Stimulated activated CD4-positive, alpha-beta T cell treated with anti-CD3 and anti-CD28 coated beads, Interleukin-15, amount 100 ng/mL, for 24 hours (primary cell): Measurements from ENCODE around the gene RASGRF1.

Experiments
- DNase-seq: peaks from one replicate; pipeline ENCODE4 v3.0.0-alpha.2; 2020

The RASGRF1 gene

DNA sequence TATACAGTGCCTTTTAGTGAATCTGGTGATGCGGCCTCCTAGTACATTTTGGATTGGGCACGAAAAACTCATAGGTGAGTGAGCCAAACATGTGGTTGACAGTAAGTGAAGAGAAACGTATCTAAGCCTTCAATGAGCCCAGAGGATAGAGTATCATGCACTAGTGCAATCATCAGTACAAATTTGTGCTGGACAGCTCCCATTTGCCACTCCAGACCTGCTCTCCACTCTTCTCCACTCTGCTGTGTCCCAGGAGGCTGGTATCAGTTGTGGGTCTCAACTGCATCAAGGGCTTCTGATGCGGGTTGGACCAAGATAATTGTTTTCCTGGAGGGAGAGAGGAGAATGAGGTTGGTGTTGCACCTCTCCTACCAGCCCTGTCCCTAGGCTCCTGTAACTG is 9.1 kb upstream of the RASGRF1 start:
- no peak for DNase-seq

DNA sequence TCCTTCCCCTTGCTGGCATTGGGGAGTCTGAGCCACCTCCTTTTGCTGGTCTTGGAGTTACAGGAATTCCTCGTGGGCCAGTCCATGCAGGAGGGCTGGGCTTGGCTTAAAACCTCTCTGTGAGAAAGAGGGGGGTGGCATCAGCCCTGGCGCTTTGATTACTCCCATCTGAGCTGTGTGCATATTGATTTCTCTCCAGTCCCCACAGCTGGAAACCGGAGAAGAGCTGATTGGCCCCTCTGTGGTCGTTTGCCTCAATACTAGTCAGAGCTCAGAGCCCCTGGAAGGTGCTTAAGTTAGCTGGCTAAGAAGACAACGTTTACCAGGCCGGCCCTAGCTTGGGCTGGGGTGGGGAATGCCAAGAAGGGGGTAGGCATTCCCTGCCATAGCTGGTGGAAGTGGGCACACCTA is 4.0 kb upstream of the RASGRF1 start:
- no peak for DNase-seq

DNA sequence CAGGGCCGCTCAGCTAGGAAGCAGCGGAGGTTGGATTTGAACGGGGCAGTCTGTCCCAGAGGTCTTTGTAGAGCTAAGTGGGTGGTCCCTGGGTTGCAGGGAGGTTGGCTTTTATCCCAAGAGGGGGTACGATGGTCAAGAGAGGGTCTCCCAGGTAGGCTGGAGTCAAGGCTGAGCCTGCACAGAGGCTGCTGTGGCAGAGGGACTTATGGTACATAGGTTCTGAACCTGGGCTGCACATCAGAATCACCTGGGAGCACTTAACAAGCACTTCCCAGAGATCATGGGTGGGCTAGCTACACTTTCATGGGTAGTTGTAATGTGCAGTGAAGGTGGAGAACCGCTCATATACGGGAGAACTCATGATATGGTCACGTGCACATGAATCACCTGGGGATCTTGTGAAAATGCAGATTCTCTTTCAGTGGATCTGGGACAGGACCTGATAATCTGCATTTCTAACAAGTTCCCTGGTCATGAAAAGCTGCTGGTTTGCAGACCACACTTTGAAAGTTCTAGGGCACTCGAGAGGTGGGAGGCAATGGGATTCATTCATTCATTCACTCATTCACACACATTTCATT is 2.9 kb upstream of the RASGRF1 start:
- no peak for DNase-seq

DNA sequence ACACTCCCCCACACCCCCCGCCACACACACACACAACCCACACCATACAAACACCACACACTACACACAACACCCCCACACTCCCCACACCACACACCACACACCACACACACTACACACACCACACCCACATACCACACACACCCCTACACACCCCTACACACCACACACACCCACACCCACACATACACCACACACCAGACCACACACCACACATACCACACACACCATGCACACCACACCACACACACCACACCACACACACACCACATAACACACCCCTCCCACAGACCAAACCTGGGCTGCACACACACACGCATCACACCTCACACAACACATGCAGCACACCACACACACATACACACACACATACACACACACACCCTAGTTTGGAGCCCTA is 1.8 kb upstream of the RASGRF1 start:
- no peak for DNase-seq

DNA sequence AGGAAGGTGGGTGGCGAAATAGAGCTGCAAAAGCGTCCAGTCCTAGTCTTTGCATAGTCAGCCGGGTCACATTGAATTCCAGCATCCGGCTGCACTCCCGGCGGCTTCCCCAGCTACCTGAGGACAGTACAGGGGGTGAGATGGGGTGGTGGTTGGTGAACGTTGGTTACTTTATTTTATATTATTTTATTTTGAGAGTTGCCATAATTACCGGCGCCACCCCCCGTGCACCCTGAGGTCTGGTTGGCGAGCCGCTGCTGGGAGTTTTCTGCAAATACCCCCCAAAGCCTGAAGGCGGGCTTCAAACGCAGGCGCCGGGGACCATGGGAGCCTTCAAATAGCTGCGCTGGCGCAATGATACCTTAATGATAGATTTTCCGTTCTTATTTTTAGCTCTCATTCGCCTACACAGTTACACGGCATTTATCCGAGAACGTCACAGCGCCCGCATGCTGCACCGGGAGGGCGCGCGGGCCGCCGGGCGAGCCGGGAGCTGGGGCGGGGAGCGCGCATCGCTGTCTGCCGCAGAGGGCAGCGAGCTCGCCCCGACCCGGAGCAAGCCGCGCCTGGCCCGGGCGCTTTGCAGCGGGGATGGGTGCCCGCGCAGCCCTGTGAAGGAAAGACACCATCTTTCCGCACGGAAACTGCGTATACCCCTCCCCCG is 756 bp upstream of the RASGRF1 start:
- DNase-seq, result peak; percentile 61

DNA sequence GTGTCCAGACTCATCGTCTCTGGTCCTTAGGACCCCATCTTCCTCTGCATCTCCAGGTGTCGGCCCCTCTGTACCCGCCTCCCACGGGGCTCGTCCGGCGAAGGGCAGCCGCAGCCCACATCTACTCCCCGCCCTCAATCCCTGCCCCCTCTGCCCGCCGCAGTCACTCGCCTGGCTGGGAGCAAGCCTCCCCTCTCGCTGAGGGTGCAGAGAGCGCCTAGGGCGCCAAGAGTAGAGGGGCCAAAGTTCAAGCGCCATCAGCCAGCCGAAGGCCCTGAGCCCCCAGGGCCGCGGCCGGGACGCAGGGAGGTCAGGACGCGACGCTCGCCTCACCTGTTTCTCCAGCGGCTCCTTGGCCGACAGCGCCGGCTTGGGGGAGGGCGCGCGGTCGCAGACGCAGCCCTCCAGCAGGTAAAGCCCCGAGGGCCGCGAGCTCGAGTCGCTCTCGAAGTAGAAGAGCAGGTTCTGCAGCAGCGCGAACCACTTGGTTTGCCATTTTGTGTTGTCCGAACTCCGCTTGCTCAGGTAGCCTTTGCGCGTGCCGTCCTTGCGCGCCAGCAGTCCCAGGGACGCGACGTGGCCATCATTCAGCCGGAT is 592 bp downstream of the RASGRF1 start:
- peak; percentile 12 for DNase-seq

DNA sequence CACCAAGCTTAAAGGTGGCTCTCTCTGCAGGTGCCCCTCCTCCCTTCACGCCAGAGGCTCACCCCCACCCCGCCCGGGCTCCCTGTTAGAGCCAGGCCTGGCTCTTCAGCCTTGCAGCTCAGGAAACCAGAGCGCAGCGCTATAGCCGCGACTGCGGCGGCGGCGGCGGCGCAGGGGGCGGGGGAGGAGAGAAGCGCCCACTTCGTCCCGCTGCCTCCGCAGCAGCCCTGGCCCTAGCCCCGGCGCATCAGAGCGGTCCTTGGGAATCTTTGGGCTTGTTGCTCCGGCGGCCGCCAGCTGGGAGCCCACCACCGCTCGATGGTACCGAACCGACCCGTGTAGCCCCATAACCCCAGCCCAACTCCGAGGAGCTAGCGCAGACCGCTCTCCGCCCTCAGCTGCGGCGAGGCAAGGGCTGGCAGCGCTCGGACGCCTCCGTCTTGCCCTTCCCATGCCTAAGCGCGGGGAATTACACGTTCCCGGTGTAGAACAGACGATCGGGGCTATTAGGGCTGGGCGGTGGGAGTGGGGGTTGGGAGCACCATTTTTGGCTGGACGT is 1.2 kb downstream of the RASGRF1 start:
- DNase-seq, result no peak

DNA sequence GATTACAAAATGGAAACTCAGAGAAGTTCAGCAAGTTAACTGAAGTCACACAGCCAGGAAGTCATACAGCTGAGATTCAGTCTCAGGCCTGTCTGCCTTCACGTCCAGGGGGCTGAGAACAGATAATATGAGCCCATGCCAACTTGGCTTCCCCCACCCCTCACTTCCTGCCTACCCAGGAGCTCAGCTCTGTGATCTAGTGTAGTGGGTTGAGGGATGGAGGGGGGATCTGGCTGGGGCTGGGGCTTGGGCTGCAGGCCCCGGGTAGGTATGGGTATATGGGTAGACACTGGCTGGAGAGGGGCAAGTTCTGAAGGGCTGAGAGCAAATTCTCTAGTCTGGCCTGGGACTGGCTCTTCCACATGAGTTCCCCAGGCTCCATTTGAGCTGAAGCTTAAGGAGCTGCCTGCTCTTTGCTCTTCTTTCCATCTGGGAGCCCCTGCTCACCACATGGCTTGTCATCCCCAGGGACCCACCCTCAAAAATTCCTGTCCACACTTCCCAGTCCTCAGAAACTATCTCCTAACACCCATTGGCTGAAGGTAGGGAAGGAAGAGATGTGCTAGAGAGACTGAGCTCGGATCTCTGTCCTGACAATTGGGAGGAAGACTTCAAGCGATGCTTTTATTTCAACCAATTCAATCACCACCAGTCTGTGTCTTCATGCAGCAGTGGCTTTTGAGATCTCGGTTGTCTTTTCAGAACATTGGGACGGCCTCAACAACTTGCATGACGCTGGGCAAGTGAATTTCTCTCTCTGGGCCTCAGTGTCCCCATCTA is 2.0 kb downstream of the RASGRF1 start:
- DNase-seq, result no peak

DNA sequence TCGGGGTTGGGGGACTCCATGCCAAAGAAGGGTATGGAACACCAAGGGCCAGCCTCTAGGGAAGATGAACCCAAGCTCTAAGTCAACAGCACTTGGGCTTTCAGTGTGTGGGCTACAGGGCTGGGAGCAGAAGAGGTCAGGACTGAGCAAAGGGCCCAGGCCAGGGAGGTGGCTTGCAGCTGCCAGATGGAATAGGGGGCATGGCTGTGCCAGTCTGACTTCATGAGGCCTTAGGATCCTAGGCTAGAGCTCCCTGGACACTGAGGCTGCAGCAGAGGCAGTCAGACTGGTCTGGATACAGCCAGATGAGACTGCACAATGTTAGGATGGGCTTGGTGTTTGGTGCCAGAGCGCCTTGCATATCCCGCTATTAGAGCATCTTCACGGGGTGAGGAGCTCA is 3.8 kb downstream of the RASGRF1 start:
- no peak for DNase-seq

DNA sequence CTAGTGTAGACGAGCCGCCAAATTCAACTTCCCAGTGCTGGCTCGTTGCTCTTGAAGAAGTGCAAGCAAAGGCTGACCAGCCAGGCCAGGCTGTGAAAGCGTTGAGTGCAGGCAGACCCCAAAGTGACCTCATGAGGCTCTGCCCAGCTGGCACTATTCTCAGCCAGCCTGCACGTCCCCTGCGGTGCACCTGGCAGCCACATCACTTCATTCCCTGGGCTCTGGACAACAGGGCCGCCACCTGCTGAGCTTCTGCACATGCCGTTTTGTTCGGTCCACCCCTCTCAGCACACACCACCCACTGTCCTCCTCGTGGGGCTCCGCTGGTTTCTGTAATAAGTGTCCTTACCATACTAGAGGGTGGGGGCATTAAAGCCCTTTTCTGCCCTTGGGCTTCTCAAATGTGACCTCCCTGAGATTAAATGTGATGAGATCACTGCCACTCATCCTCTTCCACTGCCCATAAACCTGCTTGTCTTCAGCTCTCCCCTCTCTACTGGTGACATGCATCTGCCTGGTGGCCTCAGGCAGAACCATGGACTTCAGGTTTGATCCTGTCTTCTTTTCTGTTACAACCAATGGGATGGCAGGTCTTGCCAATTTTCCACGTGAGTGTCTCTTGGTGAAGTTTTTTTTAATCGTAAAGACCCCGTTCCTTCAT is 6.1 kb downstream of the RASGRF1 start:
- no peak for DNase-seq

DNA sequence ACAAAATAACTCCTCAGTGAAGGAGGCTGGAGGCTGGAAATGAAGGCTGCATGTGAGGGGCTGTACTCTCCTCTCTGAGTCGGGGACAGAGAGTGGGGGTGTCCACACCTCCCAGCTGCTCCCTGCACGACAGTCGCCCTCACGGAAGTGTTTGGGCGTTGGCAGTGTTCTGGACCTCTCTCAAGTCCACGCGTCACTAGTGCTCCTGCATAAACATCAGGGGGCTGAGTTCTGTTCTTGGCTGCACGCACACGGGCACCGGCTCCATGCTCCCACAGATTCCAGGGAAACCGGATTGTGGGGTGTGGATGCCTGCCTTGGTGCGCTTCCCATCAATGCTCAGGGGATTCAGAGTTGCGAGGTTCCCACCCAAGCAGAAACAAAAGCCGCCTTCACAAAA is 7.4 kb downstream of the RASGRF1 start:
- no peak for DNase-seq

DNA sequence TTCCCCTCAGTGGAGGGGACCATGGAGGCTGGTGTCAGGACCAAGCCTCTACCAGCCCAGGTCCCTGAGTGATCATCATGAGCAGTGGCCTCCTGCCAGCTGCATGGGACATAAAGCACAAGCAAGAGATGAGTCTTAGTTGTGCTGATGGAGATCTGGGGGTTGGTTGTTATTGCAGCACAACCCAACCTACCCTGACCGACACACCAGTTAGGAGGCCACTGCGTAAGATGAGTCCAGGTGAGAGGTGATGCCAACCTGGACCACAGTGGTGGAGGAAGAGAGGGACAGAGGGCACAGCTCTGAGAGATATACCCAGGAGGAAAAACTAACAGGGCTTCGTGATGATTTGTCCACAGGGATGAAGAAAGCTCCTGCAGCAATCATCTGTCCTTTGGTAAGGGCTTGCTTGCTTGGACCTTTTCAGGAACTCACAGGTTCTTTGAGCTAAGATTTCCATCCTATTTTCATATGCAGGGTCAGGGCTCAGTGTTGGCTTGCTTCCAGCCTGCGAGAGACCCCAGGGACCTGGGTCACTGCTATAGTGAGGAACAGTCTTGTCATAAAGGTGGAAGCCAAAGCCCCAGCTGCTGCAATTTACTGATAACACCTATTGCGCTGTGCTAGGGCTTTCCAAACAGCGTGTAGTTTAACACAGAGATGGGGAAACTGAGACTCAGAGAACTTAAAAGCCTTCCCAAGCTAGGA is 8.1 kb downstream of the RASGRF1 start:
- no peak for DNase-seq

DNA sequence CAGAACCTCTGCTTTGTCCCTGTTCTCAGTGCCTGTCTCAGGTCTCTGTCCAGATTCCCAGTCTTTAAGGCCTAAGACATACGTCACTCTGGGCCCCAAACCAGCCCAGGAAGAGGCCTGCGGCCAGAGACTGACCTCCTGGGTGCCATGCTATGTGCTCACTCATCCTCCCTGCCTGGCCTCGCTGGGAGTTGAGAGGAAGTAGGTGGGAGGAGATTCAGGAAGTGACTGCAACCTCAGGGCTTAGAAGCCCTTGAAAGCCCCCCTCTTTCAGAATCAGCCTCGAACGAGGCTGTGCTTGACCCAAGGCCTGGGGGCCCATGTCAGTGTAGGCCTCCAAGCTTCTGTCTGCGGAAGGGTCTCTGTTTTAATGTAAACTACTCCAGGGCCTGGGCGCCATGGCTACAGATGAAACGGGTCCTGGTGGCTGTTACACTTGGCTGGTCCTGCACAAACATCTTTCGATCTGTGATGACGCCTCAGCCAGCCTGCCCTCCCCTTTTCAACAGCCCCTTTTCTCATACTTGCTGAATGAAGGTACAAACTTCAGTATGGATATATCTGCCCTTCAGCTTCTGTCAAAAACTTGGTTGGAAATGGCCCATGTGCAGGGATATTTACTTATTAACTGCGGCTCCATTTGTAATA is 11.7 kb downstream of the RASGRF1 start:
- DNase-seq, result no peak

DNA sequence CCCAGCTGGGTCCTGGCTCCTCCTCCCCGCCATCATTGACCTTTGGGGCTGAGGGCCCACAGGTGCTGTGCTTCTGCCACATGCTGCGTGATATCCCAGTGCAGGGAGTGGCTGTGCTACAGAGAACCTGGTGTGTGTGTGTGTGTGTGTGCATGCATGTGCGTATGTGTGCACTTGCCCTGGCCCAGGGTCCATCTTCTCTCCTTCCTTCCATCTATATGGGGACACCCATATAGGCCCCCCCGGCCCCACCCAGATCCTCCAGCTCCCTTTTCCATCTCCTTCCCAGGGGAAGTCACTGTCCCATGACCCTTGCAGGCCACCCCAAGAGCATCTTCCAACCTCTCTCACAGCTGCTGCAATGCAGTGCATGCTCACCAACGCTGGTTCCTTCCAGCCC is 12.6 kb downstream of the RASGRF1 start:
- DNase-seq, result no peak

DNA sequence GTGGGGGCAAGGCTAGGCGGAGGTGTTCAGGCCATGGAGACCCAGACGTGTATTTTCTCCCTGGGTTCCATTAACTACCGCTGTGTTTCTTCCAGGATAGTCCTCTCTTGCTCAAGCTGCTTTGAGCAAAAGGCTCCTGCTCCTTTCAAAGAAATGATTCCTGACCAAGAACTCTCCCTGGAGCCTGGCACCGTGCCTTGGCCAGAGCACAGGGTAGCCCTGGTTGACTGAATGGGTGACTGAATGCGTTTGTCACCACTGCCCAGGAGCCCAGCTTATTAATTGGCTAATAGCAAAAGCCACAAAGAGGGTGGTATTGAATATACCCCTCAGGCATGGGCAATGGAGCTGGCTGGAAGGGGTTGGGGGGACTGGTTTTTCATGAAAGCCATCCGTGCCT is 13.9 kb downstream of the RASGRF1 start:
- DNase-seq, result no peak

DNA sequence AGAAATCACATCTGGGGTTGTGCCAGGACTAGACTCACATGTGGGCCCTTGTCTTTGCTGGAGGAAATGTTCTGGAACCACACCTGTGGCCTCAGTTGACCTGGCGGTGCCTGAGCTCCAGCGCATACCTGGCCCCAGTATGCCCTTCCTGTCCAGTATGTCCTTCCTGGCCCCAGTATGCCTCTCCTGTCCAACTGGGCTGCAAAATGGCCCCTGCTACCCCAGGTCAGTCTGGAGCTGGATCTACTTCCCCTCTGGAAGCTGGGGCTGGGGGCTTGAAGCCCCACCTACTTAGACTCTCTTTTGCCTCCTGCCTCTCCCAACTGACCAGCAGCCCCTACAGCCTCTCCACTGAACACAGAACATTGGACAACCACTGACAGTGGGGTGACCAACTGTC is 15.3 kb downstream of the RASGRF1 start:
- DNase-seq, result no peak

DNA sequence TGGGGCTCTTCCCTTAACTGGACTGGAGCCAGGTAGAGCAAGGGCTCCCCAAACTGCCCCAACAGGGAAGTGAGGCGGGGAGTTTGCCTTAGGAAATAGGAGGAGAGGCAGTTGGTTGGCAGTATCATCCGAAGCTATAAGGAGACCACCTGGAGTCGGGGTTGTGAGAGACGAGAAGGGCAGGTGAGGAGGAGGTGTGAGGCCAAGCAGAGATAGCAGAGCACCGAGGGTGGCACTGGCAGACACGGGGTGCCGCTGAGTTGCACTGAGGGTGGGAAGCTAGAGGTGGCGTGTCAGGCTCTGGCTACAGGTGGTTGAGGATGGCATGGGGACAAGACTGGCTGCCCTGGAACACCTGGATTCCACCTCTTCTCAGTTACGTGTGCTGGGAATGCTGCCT is 17.2 kb downstream of the RASGRF1 start:
- no peak for DNase-seq

DNA sequence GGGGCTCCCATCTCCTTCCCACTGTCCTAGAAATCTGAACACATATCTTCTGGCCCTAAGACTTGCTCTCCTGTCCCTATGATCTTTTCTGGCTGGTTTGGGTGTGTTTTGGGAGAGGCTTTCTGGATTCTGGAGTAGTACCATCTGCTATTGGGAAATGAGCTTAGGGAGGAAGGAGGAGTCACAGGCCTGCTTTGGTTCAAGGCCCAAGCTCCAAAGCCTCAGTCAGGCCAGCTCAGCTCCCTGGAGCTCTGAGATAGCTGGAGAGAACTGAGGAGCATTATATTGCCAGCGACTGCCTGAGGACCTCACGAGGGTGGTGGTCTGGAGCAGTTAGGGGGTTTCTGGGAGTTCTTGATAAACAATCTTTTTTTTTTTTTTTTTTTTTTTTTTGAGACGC is 18.7 kb downstream of the RASGRF1 start:
- no peak for DNase-seq

DNA sequence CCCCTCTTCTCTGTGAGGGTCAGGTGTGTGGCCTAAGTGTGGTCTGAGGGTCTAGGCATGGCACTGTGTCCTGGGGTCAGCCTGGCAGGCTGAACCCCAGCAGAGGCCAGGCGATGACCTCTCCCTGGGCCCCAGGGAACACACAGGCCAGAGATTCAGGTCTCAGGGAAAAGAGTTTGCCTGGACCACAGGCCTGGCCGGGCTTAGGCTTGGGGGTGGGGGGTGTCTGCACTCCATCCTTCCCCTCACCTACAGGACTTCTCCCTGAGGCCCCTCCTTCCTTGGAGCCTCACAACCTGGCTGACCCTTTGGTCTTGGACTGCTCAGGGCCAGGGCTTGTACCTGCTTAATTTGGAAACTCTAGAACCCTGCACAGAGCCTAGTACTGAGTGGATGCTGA is 21.8 kb downstream of the RASGRF1 start:
- no peak for DNase-seq

DNA sequence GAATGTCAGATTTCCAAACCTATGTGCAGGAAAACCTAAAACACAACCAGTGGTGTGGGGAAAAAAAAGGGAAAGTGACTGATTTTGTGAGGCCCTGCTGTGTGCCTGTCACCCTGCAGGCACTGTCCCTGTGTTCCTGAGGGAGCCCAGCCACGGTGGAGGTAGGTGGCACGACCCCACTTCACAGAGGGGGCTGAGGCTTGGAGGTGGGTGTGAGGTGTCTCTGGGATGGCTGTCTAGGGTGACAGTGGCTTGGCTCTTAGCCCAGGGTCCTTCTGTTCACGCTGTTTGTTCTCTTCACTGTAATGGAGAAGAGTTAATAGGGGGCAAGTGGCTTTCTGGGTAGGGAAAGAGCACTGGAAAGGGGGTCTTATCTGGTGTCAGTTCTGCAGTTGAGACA is 22.6 kb downstream of the RASGRF1 start:
- no peak for DNase-seq

DNA sequence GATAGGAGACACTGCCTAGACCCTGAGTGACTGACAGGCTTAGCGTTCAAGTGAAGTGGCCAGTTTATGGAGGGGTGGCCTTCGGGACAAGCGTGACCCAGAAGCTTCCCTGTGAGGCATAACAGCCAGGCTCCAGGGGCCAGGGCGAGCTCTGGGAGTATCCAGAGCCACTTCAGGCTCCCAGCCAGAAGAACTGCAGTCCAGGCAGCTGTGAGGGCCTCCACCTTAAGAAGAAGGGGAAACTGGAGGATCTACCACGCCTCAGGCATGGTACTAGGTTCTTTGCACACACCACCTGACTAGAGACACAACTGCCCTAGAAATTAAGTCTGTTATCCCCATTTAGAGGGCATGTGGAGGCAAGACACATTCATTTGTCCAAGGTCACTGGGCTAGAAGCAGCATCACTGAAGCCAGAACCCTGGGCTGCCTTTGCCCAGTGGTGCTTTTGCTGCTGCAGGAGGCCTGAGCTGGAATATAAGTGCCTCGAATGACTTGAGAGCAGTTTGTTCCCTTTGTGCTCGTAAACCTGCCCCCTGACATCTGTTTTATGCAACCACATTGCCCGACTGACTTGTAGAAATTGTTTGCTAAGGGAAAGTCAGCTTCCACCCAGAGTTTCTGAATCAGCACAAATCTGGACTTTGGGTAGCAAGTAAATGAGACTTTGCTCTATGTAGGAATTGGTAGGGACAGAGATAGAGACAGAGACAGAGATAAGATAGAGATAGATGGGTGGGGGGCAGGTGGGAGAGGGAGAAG is 23.3 kb downstream of the RASGRF1 start:
- no peak for DNase-seq
